ENCODE data around the gene USP40. TPM values are rescaled to one million over a fixed set of nuclear protein-coding genes. Genes with fewer than 3 reads are reported as not detected.

Gene USP40
- total and polyA plus RNA-seq, 10 of the 15 experiments (the other 5 are each of a cell fraction or from before 2014, with no cell fraction given), result 3.4 to 20.8 (median 15.2) TPM

DNA sequence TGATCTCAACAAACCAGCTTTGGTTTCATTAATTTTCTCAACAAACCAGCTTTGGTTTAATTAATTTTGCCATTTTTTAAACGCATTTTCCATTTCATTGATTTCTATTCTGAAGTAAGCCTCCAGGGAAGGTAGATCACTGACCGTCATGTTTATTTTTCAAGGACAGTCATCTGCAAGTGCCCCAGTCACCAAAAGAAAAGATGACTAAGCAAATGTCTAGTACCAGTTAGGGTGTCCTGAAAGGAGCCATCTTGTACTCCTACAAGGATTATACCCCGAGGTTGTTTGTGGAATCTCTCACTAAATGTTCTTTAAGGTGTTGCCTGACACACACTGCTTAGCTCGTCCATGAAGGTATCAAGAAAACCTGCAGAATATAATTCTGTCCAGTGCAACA lies 44.7 kb upstream of the USP40 start (continued):
- TF ChIP-seq, protein P1, sequence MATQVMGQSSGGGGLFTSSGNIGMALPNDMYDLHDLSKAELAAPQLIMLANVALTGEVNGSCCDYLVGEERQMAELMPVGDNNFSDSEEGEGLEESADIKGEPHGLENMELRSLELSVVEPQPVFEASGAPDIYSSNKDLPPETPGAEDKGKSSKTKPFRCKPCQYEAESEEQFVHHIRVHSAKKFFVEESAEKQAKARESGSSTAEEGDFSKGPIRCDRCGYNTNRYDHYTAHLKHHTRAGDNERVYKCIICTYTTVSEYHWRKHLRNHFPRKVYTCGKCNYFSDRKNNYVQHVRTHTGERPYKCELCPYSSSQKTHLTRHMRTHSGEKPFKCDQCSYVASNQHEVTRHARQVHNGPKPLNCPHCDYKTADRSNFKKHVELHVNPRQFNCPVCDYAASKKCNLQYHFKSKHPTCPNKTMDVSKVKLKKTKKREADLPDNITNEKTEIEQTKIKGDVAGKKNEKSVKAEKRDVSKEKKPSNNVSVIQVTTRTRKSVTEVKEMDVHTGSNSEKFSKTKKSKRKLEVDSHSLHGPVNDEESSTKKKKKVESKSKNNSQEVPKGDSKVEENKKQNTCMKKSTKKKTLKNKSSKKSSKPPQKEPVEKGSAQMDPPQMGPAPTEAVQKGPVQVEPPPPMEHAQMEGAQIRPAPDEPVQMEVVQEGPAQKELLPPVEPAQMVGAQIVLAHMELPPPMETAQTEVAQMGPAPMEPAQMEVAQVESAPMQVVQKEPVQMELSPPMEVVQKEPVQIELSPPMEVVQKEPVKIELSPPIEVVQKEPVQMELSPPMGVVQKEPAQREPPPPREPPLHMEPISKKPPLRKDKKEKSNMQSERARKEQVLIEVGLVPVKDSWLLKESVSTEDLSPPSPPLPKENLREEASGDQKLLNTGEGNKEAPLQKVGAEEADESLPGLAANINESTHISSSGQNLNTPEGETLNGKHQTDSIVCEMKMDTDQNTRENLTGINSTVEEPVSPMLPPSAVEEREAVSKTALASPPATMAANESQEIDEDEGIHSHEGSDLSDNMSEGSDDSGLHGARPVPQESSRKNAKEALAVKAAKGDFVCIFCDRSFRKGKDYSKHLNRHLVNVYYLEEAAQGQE (IDR thresholded peaks at IDR 0.05; ENCODE audit: low read depth, low read length), result no peak
- TF ChIP-seq ATF2 (IDR thresholded peaks at IDR 0.05; ENCODE audit: low read length) (no peak), TCF7 (IDR thresholded peaks at IDR 0.05; ENCODE audit: borderline replicate concordance) (no peak)

DNA sequence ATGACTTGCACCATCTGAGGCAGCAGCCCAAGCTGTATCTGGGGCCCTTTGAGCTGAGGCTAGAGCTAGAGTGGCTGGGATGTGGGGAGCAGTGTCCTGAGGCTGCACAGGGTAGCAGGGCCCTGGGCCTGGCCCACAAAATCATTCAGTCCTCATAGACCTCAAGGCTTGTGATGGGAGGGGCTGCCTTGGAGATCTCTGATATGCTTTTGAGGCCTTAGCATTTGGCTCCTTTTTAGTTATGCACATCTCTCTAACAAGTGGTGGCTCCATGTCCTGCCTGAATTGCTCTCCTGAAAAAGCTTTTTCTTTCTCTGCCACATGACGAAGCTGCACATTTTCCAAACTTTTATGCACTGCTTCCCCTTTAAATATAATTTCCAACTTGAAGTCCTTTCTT lies 39.1 kb upstream of the USP40 start:
- ATAC-seq (no peak), FAIRE-seq (no peak), DNase-seq (ENCODE audit: low read depth, low spot score) (no peak)
- ChIA-PET POLR2A (no interaction called here), SMC1A (ENCODE audit: uncharacterized antibody, unreplicated experiment) (no interaction called here), CTCF (no interaction called here), RAD21 (ENCODE audit: unreplicated experiment) (no interaction called here)
- WGBS (ENCODE audit: insufficient coverage, insufficient replicate concordance, low lambda C conversion rate, missing lambda C conversion rate), result 47% methylated on average over 1 of the region's 1 CpG
- H3K27me3 ChIP-seq (replicated peaks in 1 of 2; ENCODE audit: control insufficient read depth in 2 of 2, insufficient read depth in 2 of 2, low read length in 1 of 2), result no peaks in the 10 kb centered on the region
- H4K20me1 ChIP-seq (ENCODE audit: control insufficient read depth, insufficient read depth), result no peaks in the 10 kb centered on the region
- no peak overlapping the region for H3K4me2 ChIP-seq (ENCODE audit: control insufficient read depth, insufficient read depth)
- no peak overlapping the region for H2AFZ ChIP-seq (ENCODE audit: control insufficient read depth, low read depth, low read length)
- intact Hi-C loops (cut with micrococcal nuclease; ENCODE audit: unreplicated experiment) (no loop called here), in situ Hi-C loops (cut with MboI) (no loop called here)
- no peaks in the 10 kb centered on the region for H3K4me1 ChIP-seq (ENCODE audit: control insufficient read depth, insufficient read depth, low read length)
- H3K9me3 ChIP-seq (replicated peaks; ENCODE audit: control insufficient read depth, insufficient read depth, low read length), result no peaks in the 10 kb centered on the region; the same call in 2 of the 3 replicates
- H3K4me3 ChIP-seq, result no peak overlapping the region
- no TSS peak for BruUV-seq (replicated peaks)
- H3K27ac ChIP-seq (ENCODE audit: control insufficient read depth, insufficient read depth), result no peak overlapping the region
- H3K79me2 ChIP-seq (ENCODE audit: control insufficient read depth, insufficient read depth, low read length), result no peaks in the 10 kb centered on the region
- H3K9ac ChIP-seq (ENCODE audit: control insufficient read depth, insufficient read depth, low read length), result no peak overlapping the region
- no peaks in the 10 kb centered on the region for H3K36me3 ChIP-seq (ENCODE audit: control insufficient read depth in 2 of 2, insufficient read depth in 2 of 2, low read length in 1 of 2)
- TF ChIP-seq RBBP5 (conservative IDR thresholded peaks at IDR 0.05) (no peak), CHD1 (IDR thresholded peaks at IDR 0.05; ENCODE audit: low read depth, low read length) (no peak), JUNB (IDR thresholded peaks at IDR 0.05) (no peak), PRDM15 (CRISPR knock-in tag; IDR thresholded peaks at IDR 0.05) (no peak), EP300 (IDR thresholded peaks at IDR 0.05; ENCODE audit: borderline replicate concordance in 1 of 2, control insufficient read depth in 1 of 2, low read depth in 2 of 2, low read length in 2 of 2) (no peak), RUNX3 (IDR thresholded peaks at IDR 0.05; ENCODE audit: low read length) (no peak), POLR2AphosphoS5 (IDR thresholded peaks at IDR 0.05; ENCODE audit: low read length) (no peak), MEF2B (IDR thresholded peaks at IDR 0.05; ENCODE audit: partially characterized antibody, poor library complexity, severe bottlenecking) (no peak), NFYA (IDR thresholded peaks at IDR 0.05; ENCODE audit: borderline replicate concordance, low read depth, low read length) (no peak), YY1 (IDR thresholded peaks at IDR 0.05; ENCODE audit: low read depth, low read length) (no peak), SUPT20H (IDR thresholded peaks at IDR 0.05; ENCODE audit: borderline replicate concordance, control insufficient read depth, low read depth, low read length) (no peak), HDAC6 (IDR thresholded peaks at IDR 0.05; ENCODE audit: unreplicated experiment) (no peak), GATAD2B (conservative IDR thresholded peaks at IDR 0.05; ENCODE audit: low read depth) (no peak)

Measured in GM12878 (cell line).